ENCODE results near the gene SCRN3. TPM values are rescaled to one million over a fixed set of nuclear protein-coding genes. Genes with fewer than 3 reads are reported as not detected.

The SCRN3 gene
- total and polyA plus RNA-seq, 2 of the 4 experiments (the other 2 are of a cell fraction): 9.9 to 11.4 TPM

DNA sequence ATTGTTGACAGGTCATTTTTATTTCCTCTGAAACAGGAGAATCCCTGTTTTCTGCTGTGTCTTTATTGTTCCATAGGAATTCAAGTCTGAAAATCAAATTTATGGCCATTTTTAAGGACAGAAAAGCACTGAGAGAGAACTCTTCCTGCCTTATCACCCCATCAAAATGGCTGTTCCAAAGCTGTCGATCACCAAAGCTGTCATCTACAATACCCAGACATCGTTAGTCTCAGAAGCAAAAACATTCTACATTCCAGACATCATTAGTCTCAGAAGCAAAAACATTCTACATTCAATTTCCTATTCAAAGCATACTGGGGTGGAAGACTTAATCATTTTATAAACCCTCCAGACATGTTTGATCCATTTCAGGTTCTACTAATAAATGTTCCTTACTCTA, 44.4 kb downstream of the SCRN3 start:
- Histone ChIP-seq H4K8ac (ENCODE audit: low read depth in 2 of 2, low read length in 2 of 2) (no peak overlapping the region), H2BK15ac (ENCODE audit: low read depth, low read length) (no peak overlapping the region), H3K56ac (ENCODE audit: extremely low read depth, insufficient read depth, low read length) (no peak overlapping the region), H2AFZ (replicated peaks; ENCODE audit: low read length, poor library complexity) (no peak overlapping the region), H3K36me3 (ENCODE audit: control insufficient read depth, insufficient read depth, low read length) (no peaks in the 10 kb centered on the region), H3K18ac (ENCODE audit: low read depth, low read length) (no peak overlapping the region), H3K79me1 (ENCODE audit: low read depth in 1 of 2, low read length in 2 of 2) (no peaks in the 10 kb centered on the region), H4K5ac (ENCODE audit: low read depth, low read length) (no peak overlapping the region), H3K27ac (ENCODE audit: insufficient read depth, low read length) (no peak overlapping the region), H3K27me3 (ENCODE audit: control insufficient read depth, insufficient read depth, low read length) (no peaks in the 10 kb centered on the region), H3K23ac (ENCODE audit: low read depth, low read length) (no peak overlapping the region), H3K9ac (ENCODE audit: low read depth, low read length) (no peak overlapping the region), H2AK9ac (replicated peaks; ENCODE audit: low read depth, low read length, poor library complexity) (no peak overlapping the region), H4K20me1 (ENCODE audit: insufficient read depth, low read length) (no peaks in the 10 kb centered on the region), H4K91ac (ENCODE audit: insufficient read depth, low read depth, low read length) (no peak overlapping the region), H3K9me1 (ENCODE audit: insufficient read depth, low read length) (peaks cover 2% of the 10 kb centered on the region; the same call in 1 of the 2 replicates), H2BK5ac (ENCODE audit: low read depth, low read length, poor library complexity, severe bottlenecking) (no peak overlapping the region), H3K14ac (replicated peaks; ENCODE audit: low read depth, low read length) (no peak overlapping the region), H2AK5ac (ENCODE audit: low read depth, low read length) (no peak overlapping the region), H3K4ac (ENCODE audit: low read depth, low read length) (no peak overlapping the region), H3K4me2 (ENCODE audit: low read depth, low read length) (no peak overlapping the region), H2BK120ac (ENCODE audit: low read depth, low read length) (no peak overlapping the region), H3K9me3 (ENCODE audit: control insufficient read depth, insufficient read depth, low read length) (no peaks in the 10 kb centered on the region), H2BK20ac (ENCODE audit: low read depth, low read length) (no peak overlapping the region), H3K4me3 (ENCODE audit: insufficient read depth, low read depth, low read length) (no peak overlapping the region), H3K4me1 (ENCODE audit: control insufficient read depth, insufficient read depth, low read length) (peaks cover 10% of the 10 kb centered on the region)
- ChIA-PET POLR2A (ENCODE audit: unreplicated experiment) (no interaction called here), CTCF (no interaction called here)
- intact Hi-C loops (cut with micrococcal nuclease): no loop called here
- WGBS, 2 experiments (ENCODE audit: extremely low coverage in 2 of 2, insufficient read length in 1 of 2): 71% methylated on average over 2 of the region's 2 CpGs; no CpG with 5 or more reads in 1 of the 2 experiments
- in situ Hi-C loops (cut with MboI; ENCODE audit: low sequenced_read_pairs): no loop called here
- DNase-seq: no peak
- no peak for ATAC-seq (ENCODE audit: low read depth)
- TF ChIP-seq, protein P1, sequence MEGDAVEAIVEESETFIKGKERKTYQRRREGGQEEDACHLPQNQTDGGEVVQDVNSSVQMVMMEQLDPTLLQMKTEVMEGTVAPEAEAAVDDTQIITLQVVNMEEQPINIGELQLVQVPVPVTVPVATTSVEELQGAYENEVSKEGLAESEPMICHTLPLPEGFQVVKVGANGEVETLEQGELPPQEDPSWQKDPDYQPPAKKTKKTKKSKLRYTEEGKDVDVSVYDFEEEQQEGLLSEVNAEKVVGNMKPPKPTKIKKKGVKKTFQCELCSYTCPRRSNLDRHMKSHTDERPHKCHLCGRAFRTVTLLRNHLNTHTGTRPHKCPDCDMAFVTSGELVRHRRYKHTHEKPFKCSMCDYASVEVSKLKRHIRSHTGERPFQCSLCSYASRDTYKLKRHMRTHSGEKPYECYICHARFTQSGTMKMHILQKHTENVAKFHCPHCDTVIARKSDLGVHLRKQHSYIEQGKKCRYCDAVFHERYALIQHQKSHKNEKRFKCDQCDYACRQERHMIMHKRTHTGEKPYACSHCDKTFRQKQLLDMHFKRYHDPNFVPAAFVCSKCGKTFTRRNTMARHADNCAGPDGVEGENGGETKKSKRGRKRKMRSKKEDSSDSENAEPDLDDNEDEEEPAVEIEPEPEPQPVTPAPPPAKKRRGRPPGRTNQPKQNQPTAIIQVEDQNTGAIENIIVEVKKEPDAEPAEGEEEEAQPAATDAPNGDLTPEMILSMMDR (conservative IDR thresholded peaks at IDR 0.05; ENCODE audit: low read depth, low read length): no peak
- TF ChIP-seq NFE2L2 (IDR thresholded peaks at IDR 0.05; ENCODE audit: low read depth, low read length) (no peak), RAD21 (IDR thresholded peaks at IDR 0.05; ENCODE audit: low read length) (no peak), FOS (IDR thresholded peaks at IDR 0.05; ENCODE audit: low read depth, low read length) (no peak), MXI1 (IDR thresholded peaks at IDR 0.05; ENCODE audit: borderline replicate concordance, low read depth, low read length) (no peak), RCOR1 (IDR thresholded peaks at IDR 0.05; ENCODE audit: insufficient replicate concordance, low read length) (no peak), SMC3 (IDR thresholded peaks at IDR 0.05; ENCODE audit: low read depth, low read length) (no peak), CHD1 (IDR thresholded peaks at IDR 0.05; ENCODE audit: low read depth, low read length) (no peak), POLR2A (IDR thresholded peaks at IDR 0.05; ENCODE audit: low read depth, low read length) (no peak), BHLHE40 (IDR thresholded peaks at IDR 0.05; ENCODE audit: low read depth, low read length) (no peak), RFX5 (IDR thresholded peaks at IDR 0.05; ENCODE audit: low read depth, low read length) (no peak), MAFK (IDR thresholded peaks at IDR 0.05; ENCODE audit: low read depth, low read length) (no peak), MAZ (IDR thresholded peaks at IDR 0.05; ENCODE audit: borderline replicate concordance, low read depth, low read length) (no peak)
- TF ChIP-seq, protein P2, sequence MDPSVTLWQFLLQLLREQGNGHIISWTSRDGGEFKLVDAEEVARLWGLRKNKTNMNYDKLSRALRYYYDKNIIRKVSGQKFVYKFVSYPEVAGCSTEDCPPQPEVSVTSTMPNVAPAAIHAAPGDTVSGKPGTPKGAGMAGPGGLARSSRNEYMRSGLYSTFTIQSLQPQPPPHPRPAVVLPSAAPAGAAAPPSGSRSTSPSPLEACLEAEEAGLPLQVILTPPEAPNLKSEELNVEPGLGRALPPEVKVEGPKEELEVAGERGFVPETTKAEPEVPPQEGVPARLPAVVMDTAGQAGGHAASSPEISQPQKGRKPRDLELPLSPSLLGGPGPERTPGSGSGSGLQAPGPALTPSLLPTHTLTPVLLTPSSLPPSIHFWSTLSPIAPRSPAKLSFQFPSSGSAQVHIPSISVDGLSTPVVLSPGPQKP (IDR thresholded peaks at IDR 0.05; ENCODE audit: borderline replicate concordance, low read depth, low read length): no peak
- TF ChIP-seq, protein P3, sequence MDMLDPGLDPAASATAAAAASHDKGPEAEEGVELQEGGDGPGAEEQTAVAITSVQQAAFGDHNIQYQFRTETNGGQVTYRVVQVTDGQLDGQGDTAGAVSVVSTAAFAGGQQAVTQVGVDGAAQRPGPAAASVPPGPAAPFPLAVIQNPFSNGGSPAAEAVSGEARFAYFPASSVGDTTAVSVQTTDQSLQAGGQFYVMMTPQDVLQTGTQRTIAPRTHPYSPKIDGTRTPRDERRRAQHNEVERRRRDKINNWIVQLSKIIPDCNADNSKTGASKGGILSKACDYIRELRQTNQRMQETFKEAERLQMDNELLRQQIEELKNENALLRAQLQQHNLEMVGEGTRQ (IDR thresholded peaks at IDR 0.05; ENCODE audit: low read depth, low read length): no peak
- BruUV-seq (replicated peaks): no TSS peak
- dilution Hi-C loops (cut with HindIII; ENCODE audit: low sequenced_read_pairs, unreplicated experiment): no loop called here

Data from IMR-90 (cell line).